Activated T-helper 17 cell treated with anti-CD3 and anti-CD28 coated beads, Interleukin-2, amount 50 U/mL, for 72 hours (primary cell): Measurements from ENCODE around the gene GLG1. TPM values are rescaled to one million over a fixed set of nuclear protein-coding genes. Genes with fewer than 3 reads are reported as not detected.

Experiments used
- ATAC-seq: fragments of 150-1000 bp; cut with Tn5 transposase; replicated peaks from 2 replicates; pipeline ENCODE4 v1.10.0; 2021; ENCODE audit warnings: mild to moderate bottlenecking, moderate library complexity
- H3K27ac Mint-ChIP-seq: one replicate; pipeline ENCODE4 v1.8.0; 2022; ENCODE audit warnings: mixed read lengths
- H3K27me3 Mint-ChIP-seq: one replicate; pipeline ENCODE4 v1.8.0; 2022; ENCODE audit warnings: mixed read lengths
- H3K36me3 Mint-ChIP-seq: one replicate; pipeline ENCODE4 v1.8.0; 2022; ENCODE audit warnings: low read depth, mild to moderate bottlenecking, mixed read lengths
- H3K4me1 Mint-ChIP-seq: one replicate; pipeline ENCODE4 v1.8.0; 2022; ENCODE audit warnings: mixed read lengths
- H3K4me3 Mint-ChIP-seq: one replicate; pipeline ENCODE4 v1.8.0; 2022; ENCODE audit warnings: mild to moderate bottlenecking, mixed read lengths
- H3K9me3 Mint-ChIP-seq: one replicate; pipeline ENCODE4 v1.8.0; 2022; ENCODE audit warnings: mixed read lengths
- total RNA-seq, 2 donors: library from RNA; stranded (reverse); gene quantifications; one replicate each; pipeline ENCODE4 v1.2.3, GENCODE V29; 2022

The GLG1 gene
- total RNA-seq, 2 donors from 2014 or later: 62.6 to 74.1 TPM

DNA sequence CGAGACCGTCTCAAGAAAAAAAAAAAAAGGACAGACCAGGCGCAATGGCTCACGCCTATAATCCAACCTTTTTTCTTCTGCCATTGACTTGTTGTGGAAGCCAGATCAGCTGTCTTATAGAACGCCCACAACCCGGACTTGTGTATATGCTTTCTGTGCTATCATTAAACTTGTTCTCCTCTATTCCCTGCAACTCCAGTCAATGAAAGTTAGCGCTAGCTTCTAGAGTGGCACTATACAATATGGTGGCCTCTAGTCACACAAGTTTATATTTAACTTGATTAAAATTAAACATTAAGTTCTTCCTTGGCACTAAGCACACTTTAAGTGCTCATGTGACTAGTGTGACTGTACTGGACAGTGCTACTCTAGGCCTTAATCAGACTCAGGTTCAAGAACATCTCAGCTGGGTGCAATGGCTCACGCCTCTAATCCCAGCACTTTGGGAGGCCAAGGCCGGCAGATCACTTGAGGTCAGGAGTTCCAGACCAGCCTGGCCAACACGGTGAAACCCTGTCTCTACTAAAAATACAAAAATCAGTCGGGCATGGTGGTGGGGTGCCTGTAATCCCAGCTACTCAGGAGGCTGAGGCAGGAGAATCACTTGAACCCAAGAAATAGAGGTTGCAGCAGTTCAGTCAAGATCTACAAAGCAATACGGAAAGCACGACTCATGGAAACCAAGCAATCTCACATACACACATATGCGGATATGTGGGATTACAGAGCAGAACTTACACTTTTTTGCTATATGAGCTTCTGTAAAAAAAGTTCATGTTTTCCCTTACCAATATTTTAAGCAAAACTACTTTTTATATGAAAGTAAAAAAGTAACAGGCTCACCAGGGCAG, 18.8 kb upstream of the GLG1 start:
- peak overlapping the region; percentile 56 for H3K4me3 Mint-ChIP-seq

DNA sequence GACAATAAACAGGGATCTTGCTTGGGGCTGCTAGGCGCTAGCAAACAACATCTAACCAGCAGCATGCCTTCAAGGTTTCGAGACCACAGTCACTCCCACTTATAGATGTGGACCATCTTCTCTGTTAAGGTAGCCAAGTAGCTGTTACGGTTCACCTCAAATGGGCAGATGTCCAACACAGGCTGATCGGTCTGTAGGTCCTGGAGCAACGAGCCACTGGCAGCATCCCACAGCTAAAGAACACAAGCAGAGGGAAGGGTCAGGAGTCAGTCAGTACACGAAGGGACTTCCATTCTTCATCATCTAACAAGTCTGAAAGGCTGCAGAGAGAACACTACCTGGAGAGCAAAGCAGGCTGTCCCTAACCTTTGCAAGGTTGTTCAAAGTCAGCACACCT, 16.9 kb upstream of the GLG1 start:
- peaks cover 98% of the 10 kb centered on the region for H3K36me3 Mint-ChIP-seq
- H3K9me3 Mint-ChIP-seq: no peaks in the 10 kb centered on the region
- ATAC-seq: no peak
- H3K27ac Mint-ChIP-seq: no peak overlapping the region
- no peaks in the 10 kb centered on the region for H3K27me3 Mint-ChIP-seq
- H3K4me3 Mint-ChIP-seq: no peak overlapping the region
- peaks cover 23% of the 10 kb centered on the region for H3K4me1 Mint-ChIP-seq

More for the DNA sequence above, 18.8 kb upstream of the GLG1 start:
- Mint-ChIP-seq H3K27me3 (no peaks in the 10 kb centered on the region), H3K27ac (peak overlapping the region; percentile 91), H3K9me3 (no peaks in the 10 kb centered on the region), H3K4me1 (peaks cover 26% of the 10 kb centered on the region), H3K36me3 (peaks cover 100% of the 10 kb centered on the region)
- peak; percentile 31 for ATAC-seq

DNA sequence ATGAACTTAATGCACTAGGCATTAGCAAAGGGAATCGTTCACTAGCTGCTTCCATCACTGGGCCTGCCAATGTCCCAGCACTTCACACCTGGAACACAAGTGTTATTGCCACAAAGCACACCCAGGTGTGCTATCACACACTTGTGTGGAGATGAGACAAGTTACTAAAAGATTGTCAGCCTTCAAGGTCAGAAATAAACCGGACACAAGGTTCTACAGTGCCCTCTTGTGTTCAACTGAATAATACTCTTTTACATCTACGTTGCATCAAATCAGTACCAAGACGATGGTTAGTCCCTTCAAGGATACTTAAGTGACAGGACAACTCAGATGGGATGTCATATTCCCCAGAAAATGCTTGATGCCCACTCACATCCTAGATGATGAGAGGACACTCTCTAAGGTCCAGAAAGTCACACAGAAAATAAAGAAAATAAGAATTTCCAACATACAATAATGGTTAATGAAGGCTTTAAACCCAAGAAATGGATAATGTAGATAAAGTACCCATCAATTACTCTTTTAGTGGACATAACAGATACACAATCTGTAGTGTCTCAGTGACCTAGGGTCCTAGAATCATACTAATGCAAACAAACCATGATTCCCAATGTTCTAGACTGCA, 16.4 kb upstream of the GLG1 start:
- no peaks in the 10 kb centered on the region for H3K9me3 Mint-ChIP-seq
- no peaks in the 10 kb centered on the region for H3K27me3 Mint-ChIP-seq
- H3K4me3 Mint-ChIP-seq: no peak overlapping the region
- H3K27ac Mint-ChIP-seq: no peak overlapping the region
- H3K36me3 Mint-ChIP-seq: peaks cover 93% of the 10 kb centered on the region
- ATAC-seq: no peak
- peaks cover 19% of the 10 kb centered on the region for H3K4me1 Mint-ChIP-seq

DNA sequence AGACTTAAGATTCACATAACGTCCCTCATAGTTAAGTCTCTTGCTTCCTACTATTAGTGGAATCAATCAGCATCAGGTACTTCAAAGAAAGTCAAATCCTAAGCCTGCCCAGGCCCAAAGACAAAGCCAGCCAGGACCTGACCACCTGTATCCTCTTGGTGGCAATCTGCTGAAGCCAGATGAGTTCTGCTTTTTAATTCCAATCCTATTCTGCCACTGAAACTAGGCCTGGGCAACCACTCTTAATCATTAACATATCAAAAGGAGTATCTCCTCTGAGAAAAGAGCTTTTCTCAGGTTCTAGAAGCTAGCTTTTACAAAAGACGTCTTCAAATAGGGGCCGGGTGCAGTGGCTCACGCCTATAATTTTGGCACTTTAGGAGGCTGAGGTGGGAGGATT, 15.1 kb upstream of the GLG1 start:
- no peak for ATAC-seq
- H3K36me3 Mint-ChIP-seq: peaks cover 79% of the 10 kb centered on the region
- no peaks in the 10 kb centered on the region for H3K27me3 Mint-ChIP-seq
- no peak overlapping the region for H3K27ac Mint-ChIP-seq
- peaks cover 16% of the 10 kb centered on the region for H3K4me1 Mint-ChIP-seq
- no peak overlapping the region for H3K4me3 Mint-ChIP-seq
- no peaks in the 10 kb centered on the region for H3K9me3 Mint-ChIP-seq

DNA sequence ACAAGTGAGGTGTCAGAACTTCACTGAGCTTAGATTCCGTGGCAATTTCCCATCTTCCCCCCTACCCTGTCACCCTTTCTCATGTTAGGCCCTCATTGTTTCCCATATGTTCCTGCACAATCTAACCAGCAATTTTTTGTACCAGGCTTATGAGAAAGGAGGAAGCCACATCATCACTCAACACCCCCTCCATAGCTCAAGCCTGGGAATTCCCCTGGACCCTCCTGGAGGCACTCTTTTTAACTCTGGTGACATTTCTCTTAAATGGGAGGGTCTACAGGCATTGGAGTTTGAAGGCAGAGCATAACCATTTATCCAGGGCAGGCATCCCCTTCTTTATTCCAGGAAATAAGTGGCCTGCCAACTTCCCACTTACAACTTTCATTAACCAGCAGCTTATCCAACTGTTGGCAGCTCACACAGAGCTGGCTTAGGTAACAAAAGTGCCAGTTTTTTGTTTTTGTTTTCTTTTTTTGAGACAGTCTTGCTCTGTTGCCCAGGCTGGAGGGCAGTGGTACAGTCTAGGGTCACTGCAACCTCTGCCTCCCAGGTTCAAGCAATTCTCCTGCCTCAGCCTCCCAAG, 10.4 kb upstream of the GLG1 start:
- Mint-ChIP-seq H3K27ac (peak overlapping the region; percentile 10), H3K36me3 (peaks cover 43% of the 10 kb centered on the region), H3K9me3 (no peaks in the 10 kb centered on the region), H3K4me1 (peaks cover 6% of the 10 kb centered on the region), H3K4me3 (no peak overlapping the region), H3K27me3 (no peaks in the 10 kb centered on the region)
- no peak for ATAC-seq

DNA sequence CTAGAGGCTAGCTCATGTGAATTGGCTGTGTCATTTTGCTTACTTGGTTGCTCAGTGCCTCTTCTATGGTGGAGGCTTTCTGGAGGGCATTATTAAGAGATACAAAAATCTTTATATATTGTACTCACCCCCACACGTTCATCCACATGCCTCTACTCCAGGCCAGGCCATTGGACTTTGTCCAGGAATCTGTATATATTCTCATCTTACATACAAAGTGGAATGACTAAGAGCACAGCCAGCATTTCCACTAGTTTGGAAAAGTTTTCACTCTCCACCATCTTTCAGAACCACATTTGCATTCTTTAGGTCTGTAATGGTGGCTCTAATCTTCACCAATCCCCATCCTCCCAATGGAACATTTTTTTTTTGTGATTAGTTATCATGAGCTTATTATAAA, 4.8 kb upstream of the GLG1 start:
- H3K4me3 Mint-ChIP-seq: no peak overlapping the region
- H3K36me3 Mint-ChIP-seq: peaks cover 11% of the 10 kb centered on the region
- no peak for ATAC-seq
- H3K9me3 Mint-ChIP-seq: no peaks in the 10 kb centered on the region
- peaks cover 6% of the 10 kb centered on the region for H3K4me1 Mint-ChIP-seq
- no peaks in the 10 kb centered on the region for H3K27me3 Mint-ChIP-seq
- H3K27ac Mint-ChIP-seq: no peak overlapping the region

DNA sequence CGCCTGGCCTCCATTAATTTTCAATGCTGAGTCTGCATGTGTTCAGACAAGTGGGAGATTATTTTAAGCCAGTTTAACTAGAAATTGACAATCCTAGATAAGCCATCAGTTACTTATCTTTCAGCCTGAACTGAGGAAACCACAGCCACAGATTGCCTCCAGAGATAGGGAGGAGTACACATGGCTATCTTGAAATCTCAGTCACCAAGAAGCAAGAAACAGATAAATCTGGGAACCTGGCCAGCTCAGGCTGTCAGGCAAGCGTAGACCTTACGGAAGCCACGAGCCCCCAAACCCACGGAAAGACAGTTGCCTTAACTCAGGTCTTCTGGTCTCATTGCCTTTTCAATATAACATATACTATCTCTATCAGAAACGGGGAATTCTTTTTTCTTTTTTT, 2.0 kb upstream of the GLG1 start:
- peaks cover 18% of the 10 kb centered on the region for H3K4me1 Mint-ChIP-seq
- H3K27me3 Mint-ChIP-seq: no peaks in the 10 kb centered on the region
- peak overlapping the region; percentile 73 for H3K27ac Mint-ChIP-seq
- peaks cover 14% of the 10 kb centered on the region for H3K36me3 Mint-ChIP-seq
- no peaks in the 10 kb centered on the region for H3K9me3 Mint-ChIP-seq
- ATAC-seq: no peak
- peak overlapping the region; percentile 97 for H3K4me3 Mint-ChIP-seq

DNA sequence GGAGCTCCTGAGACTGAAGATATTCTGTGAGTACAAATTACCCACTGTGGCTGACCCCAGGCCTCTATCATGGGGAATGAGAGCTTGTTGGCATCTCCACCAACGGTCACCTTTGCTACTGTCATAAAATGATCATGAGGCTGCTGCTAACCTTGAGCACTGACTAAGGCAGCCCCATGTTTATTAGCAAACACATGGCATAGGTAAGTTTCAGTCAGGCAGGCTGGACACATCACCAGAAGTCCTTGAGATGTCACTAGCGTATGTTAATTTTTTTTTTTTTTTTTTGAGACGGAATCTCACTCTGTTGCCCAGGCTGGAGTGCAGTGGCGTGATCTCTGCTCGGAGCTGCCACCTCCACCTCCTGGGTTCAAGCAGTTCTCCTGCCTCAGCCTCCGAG, 1.5 kb upstream of the GLG1 start:
- peak overlapping the region; percentile 97 for H3K4me3 Mint-ChIP-seq
- no peak overlapping the region for H3K27ac Mint-ChIP-seq
- no peaks in the 10 kb centered on the region for H3K9me3 Mint-ChIP-seq
- ATAC-seq: no peak
- H3K27me3 Mint-ChIP-seq: no peaks in the 10 kb centered on the region
- H3K36me3 Mint-ChIP-seq: peaks cover 17% of the 10 kb centered on the region
- peaks cover 24% of the 10 kb centered on the region for H3K4me1 Mint-ChIP-seq

DNA sequence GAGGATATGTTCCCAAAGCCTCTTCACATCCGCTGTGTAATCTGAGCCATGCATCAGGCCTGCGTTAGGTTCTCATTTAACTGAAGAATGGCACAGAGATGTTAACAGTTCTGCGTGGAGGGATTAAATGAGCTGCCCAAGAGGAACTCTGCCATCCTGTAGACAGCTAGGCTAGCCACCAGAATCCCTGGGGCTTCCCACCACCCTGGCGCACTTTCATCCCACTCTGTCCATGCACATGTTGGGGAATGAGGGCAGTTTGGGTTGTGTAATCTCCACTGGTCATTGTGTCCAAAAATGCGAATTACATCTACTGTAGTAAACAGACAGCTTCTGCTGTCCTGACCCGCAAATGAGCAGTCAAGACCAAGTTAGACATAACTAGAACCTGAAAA, 1.0 kb upstream of the GLG1 start:
- Mint-ChIP-seq H3K4me3 (peak overlapping the region; percentile 97), H3K27me3 (no peaks in the 10 kb centered on the region), H3K36me3 (peaks cover 19% of the 10 kb centered on the region), H3K27ac (no peak overlapping the region), H3K9me3 (no peaks in the 10 kb centered on the region), H3K4me1 (peaks cover 26% of the 10 kb centered on the region)
- no peak for ATAC-seq

DNA sequence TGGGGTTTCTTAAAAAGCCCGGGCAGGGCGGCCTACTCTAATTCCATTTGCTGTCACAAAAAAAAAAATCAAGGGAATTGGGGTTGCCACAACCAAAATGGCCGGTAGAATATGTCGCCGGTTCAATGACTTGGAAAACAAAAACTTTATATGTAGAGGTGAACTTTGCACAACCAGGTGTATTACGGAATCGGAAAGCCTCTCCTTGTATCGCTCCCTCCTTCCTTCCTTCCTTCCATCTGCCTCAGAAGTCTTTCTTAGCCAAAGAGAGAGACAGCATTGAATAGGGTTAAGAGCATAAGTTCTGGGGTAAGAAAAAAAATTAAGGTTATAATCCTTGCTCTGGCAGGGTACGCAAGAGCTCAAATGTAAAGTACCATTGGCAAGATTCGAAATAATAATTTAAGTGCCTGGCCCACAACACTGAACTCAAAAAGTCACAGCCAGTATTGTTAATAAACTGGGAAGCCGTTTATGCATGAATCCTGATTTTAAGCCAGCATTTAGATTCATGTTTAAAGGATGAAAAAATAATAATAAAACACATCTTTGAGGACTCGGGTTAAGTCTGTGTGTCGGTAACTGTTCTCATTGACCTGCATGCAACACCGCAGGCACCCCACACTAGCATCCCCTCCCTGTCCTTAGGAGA, 522 bp upstream of the GLG1 start:
- peaks cover 30% of the 10 kb centered on the region for H3K4me1 Mint-ChIP-seq
- peak; percentile 13 for ATAC-seq
- no peaks in the 10 kb centered on the region for H3K9me3 Mint-ChIP-seq
- H3K36me3 Mint-ChIP-seq: peaks cover 19% of the 10 kb centered on the region
- no peaks in the 10 kb centered on the region for H3K27me3 Mint-ChIP-seq
- peak overlapping the region; percentile 97 for H3K27ac Mint-ChIP-seq
- peak overlapping the region; percentile 97 for H3K4me3 Mint-ChIP-seq

DNA sequence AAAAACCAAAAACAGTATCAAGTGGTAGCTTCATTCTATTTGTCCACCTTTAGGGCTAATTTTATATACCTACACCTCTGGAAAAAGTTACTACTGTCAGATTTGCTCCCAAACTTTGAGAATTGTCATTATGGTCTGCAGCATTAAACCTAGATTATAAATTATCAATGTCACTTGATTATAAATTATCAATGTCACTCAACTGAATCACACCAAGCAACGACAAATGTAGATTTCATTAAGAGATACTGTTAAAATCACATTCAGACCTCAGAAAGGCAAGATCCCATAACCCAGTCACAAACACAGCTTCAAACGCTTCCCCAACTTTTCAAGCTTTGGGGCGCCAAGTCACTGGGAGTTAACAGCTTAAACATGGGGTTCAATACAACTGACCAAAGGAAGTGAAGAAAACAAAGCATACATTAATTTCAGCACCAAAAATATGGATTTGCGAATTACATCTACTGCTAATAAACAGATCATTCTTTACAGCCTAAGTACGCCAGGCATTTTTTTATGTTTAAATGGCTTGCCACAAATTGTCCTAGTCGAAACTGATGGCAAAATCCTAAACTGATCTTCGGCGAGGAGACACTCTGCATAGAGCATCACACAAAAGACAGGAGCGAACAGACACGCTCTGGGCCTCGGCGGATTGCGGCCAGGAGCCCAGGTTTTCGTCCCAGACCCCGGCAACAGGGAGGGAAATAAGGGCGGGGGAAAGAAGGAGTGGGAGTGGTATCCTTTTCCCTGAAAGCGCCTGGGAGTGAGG, 981 bp downstream of the GLG1 start:
- H3K27me3 Mint-ChIP-seq: no peaks in the 10 kb centered on the region
- peaks cover 35% of the 10 kb centered on the region for H3K4me1 Mint-ChIP-seq
- H3K9me3 Mint-ChIP-seq: no peaks in the 10 kb centered on the region
- ATAC-seq: no peak
- H3K4me3 Mint-ChIP-seq: peak overlapping the region; percentile 97
- H3K27ac Mint-ChIP-seq: peak overlapping the region; percentile 97
- peaks cover 19% of the 10 kb centered on the region for H3K36me3 Mint-ChIP-seq

DNA sequence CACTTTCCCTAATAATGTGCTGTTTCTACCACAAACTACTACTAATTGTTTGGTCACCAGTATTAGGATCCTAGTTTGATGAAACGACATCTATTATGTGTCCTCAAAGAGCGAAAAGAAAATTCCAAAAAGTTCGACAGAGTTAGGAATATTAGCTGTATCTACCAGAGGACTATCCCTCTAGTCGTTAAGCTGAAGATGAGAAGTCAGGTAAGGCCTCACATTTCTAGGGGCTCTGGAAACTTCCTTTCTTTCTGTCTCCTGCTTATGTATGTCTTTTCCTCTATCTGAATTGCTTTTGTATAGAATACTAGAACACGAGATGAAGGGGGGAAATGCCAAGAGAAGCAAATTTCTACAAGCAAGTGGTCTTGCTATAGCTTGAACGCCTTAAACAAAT, 1.6 kb downstream of the GLG1 start:
- Mint-ChIP-seq H3K9me3 (no peaks in the 10 kb centered on the region), H3K4me1 (peaks cover 39% of the 10 kb centered on the region), H3K27ac (peak overlapping the region; percentile 97), H3K27me3 (no peaks in the 10 kb centered on the region), H3K36me3 (peaks cover 20% of the 10 kb centered on the region), H3K4me3 (peak overlapping the region; percentile 97)
- ATAC-seq: no peak

DNA sequence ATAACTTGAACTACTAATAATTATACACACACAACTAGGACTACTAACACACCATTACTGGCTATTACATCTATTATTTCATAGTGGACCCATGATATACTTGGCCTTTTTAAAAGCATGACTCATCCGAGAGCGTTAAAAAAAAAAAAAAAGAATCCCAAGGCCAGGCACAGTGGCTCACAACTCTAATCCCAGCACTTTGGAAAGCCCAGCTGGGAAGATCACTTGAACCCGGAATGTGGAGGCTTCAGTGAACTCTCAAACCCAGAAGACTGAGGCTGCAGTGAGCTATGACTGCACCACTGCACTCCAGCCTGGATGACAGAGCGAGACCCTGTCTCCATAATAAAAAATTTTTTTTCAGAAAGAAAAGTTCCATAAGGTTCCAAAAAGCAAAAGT, 3.1 kb downstream of the GLG1 start:
- H3K9me3 Mint-ChIP-seq: no peaks in the 10 kb centered on the region
- H3K27me3 Mint-ChIP-seq: no peaks in the 10 kb centered on the region
- H3K36me3 Mint-ChIP-seq: peaks cover 30% of the 10 kb centered on the region
- H3K4me1 Mint-ChIP-seq: peaks cover 47% of the 10 kb centered on the region
- peak overlapping the region; percentile 97 for H3K4me3 Mint-ChIP-seq
- no peak for ATAC-seq
- H3K27ac Mint-ChIP-seq: peak overlapping the region; percentile 75
